ENCODE measurements around the gene CNNM4.

CNNM4 gene

GRCh38 chr2:96760036-96760985, at the start of gene CNNM4:
TSS of gene CNNM4 (plus strand) at chr2:96760902. CDS start at chr2:96761000, 98 bp downstream.
- peak; percentile 90 to 93 for DNase-seq

GRCh38 chr2:96710985-96711384, 49.7 kb upstream of the CNNM4 start:
- no peak for DNase-seq

GRCh38 chr2:96715658-96716057, 45.0 kb upstream of the CNNM4 start:
- DNase-seq, result no peak

- no peak for DNase-seq
These were observed 44.3 kb upstream of the CNNM4 start for GRCh38 chr2:96716388-96716787.

GRCh38 chr2:96726131-96726530, 34.6 kb upstream of the CNNM4 start:
- no peak for DNase-seq

GRCh38 chr2:96727431-96727830, 33.3 kb upstream of the CNNM4 start:
- no peak for DNase-seq

- no peak for DNase-seq
These were observed 31.0 kb upstream of the CNNM4 start for GRCh38 chr2:96729748-96730147.

- DNase-seq, result no peak
These were observed 30.5 kb upstream of the CNNM4 start for GRCh38 chr2:96730212-96730611.

GRCh38 chr2:96733931-96734330, 26.8 kb upstream of the CNNM4 start:
- no peak for DNase-seq

- no peak for DNase-seq
These were observed 25.7 kb upstream of the CNNM4 start for GRCh38 chr2:96734880-96735583.

GRCh38 chr2:96737251-96737650, 23.5 kb upstream of the CNNM4 start:
- no peak for DNase-seq

GRCh38 chr2:96737831-96738230, 22.9 kb upstream of the CNNM4 start:
- DNase-seq, result no peak

- DNase-seq, result no peak
These were observed 21.5 kb upstream of the CNNM4 start for GRCh38 chr2:96739076-96739632.

- DNase-seq, result peak; percentile 95 to 96
These were observed 20.9 kb upstream of the CNNM4 start, which contains the start of gene LMAN2L for GRCh38 chr2:96739633-96740428. TSS of gene LMAN2L (minus strand) at chr2:96740064. CDS start at chr2:96740040, 24 bp downstream.

- no peak for DNase-seq
These were observed 13.6 kb upstream of the CNNM4 start for GRCh38 chr2:96747061-96747617.

- no peak for DNase-seq
These were observed 8.9 kb upstream of the CNNM4 start for GRCh38 chr2:96751800-96752199.

- DNase-seq, result no peak
These were observed 6.9 kb upstream of the CNNM4 start for GRCh38 chr2:96753661-96754282.

- DNase-seq, result no peak
These were observed 6.4 kb upstream of the CNNM4 start for GRCh38 chr2:96754317-96754716.

- DNase-seq, result no peak
These were observed 3.8 kb upstream of the CNNM4 start for GRCh38 chr2:96756788-96757476.

GRCh38 chr2:96757477-96757860, 3.2 kb upstream of the CNNM4 start:
- DNase-seq, result no peak

- no peak for DNase-seq
These were observed 1.7 kb upstream of the CNNM4 start for GRCh38 chr2:96758987-96759386.
